Brain microvascular endothelial cell (primary cell): ENCODE measurements around the gene ADISSP.

Source experiments
- DNase-seq: peaks from one replicate; pipeline ENCODE4 v3.0.0-alpha.2; 2020
- H3K27ac ChIP-seq: fragments of 250-450 bp; sonication (Bioruptor Pico); 2 replicates; pipeline ENCODE4 v1.5.1; 2020; ENCODE audit warnings: mild to moderate bottlenecking, moderate library complexity
- H3K27me3 ChIP-seq: fragments of 250-450 bp; sonication (Bioruptor Pico); replicated peaks from 2 replicates; pipeline ENCODE4 v1.5.1; 2020; ENCODE audit warnings: mild to moderate bottlenecking
- H3K36me3 ChIP-seq: fragments of 250-450 bp; sonication (Bioruptor Pico); replicated peaks from 2 replicates; pipeline ENCODE4 v1.5.1; 2020; ENCODE audit warnings: mild to moderate bottlenecking
- H3K4me3 ChIP-seq: 2 replicates; pipeline ENCODE4 v1.5.1; 2011; ENCODE audit warnings: low read depth, mild to moderate bottlenecking, control low read depth, low read length, moderate library complexity
- in situ Hi-C: cut with HindIII; loops from 2 replicates; pipeline ENCODE4 v1.10.0; 2017; ENCODE audit warnings: low sequenced_read_pairs, low pct_ligation_motif_present
- TF ChIP-seq, protein P1 (sequence below): IDR thresholded peaks from 2 replicates; pipeline ENCODE4 v1.5.1; 2011; ENCODE audit warnings: low read depth, mild to moderate bottlenecking, moderate library complexity, low read length, control low read depth, inconsistent platforms; ENCODE audit errors: missing control alignments

The ADISSP gene

DNA sequence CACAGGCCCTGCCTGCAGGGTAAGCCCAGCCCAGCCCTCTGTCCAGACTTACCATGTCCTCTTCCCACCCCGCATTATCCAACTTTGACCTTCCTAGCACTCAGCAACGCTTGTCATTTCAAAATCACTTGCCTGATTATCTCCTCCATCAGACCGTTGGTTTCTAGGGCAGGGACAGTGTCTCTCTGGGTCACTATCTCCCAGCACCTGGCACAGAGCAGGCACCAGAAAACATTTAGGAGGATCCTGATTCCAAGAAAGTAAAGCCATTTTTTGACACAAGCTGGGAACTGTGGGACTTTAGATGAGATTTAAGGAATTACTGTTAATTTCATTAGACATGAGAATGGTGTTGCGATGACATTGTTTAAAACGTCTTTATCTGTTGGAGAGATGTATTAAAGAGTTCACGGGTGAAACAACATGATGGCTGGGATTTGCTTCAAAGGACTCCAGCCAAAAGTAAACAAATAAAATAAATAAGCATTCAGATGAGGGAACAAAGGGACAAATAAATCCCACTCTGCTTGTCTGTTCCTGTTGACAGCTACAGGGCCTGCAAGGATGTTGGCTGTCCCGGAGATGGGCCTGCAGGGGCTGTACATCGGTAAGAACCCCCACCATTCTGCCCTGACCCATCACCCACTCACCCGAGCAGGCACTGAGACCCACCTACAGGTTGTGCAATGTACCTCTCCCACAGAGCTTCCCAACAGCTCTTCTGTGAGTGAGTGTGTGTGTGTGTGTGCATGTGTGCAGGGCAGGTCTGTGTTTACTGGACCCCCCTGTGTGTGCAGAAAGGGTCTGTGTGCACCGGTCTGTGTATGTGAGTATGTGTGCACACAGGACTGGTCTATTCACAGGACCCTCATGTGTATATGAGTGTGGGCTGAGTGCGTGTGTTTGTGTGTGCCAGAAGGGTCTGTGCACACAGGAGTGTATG lies 29.2 kb downstream of the ADISSP start:
- no peak for DNase-seq
- Histone ChIP-seq H3K27ac (no peak overlapping the region), H3K27me3 (no peaks in the 10 kb centered on the region), H3K36me3 (no peaks in the 10 kb centered on the region), H3K4me3 (no peak overlapping the region)
- in situ Hi-C loops = no loop called here
- TF ChIP-seq, protein P1, sequence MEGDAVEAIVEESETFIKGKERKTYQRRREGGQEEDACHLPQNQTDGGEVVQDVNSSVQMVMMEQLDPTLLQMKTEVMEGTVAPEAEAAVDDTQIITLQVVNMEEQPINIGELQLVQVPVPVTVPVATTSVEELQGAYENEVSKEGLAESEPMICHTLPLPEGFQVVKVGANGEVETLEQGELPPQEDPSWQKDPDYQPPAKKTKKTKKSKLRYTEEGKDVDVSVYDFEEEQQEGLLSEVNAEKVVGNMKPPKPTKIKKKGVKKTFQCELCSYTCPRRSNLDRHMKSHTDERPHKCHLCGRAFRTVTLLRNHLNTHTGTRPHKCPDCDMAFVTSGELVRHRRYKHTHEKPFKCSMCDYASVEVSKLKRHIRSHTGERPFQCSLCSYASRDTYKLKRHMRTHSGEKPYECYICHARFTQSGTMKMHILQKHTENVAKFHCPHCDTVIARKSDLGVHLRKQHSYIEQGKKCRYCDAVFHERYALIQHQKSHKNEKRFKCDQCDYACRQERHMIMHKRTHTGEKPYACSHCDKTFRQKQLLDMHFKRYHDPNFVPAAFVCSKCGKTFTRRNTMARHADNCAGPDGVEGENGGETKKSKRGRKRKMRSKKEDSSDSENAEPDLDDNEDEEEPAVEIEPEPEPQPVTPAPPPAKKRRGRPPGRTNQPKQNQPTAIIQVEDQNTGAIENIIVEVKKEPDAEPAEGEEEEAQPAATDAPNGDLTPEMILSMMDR = no peak

DNA sequence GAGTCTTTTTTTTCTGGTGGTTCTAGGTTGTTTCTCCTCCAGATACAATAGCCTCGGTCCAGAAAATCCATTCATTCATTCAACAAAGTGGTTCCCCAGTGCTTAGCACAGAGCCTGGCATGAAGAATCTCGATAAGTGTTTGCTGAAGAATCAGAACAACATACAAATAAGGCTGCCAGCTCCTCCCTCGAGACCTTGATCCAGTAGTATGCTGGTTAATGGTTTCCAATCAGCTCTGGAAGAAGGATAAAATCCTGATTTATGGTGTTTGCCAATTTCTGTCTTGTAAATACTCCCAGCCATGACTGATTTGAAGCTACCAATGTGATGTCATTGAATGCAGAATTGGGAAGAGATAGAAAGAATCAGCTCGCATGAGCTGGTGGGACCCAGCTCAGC lies 31.8 kb downstream of the ADISSP start:
- H3K27ac ChIP-seq = no peak overlapping the region
- H3K4me3 ChIP-seq = no peak overlapping the region
- H3K27me3 ChIP-seq = peaks cover 9% of the 10 kb centered on the region
- TF ChIP-seq, protein P1 = no peak
- no peaks in the 10 kb centered on the region for H3K36me3 ChIP-seq
- in situ Hi-C loops = no loop called here
- DNase-seq = no peak

DNA sequence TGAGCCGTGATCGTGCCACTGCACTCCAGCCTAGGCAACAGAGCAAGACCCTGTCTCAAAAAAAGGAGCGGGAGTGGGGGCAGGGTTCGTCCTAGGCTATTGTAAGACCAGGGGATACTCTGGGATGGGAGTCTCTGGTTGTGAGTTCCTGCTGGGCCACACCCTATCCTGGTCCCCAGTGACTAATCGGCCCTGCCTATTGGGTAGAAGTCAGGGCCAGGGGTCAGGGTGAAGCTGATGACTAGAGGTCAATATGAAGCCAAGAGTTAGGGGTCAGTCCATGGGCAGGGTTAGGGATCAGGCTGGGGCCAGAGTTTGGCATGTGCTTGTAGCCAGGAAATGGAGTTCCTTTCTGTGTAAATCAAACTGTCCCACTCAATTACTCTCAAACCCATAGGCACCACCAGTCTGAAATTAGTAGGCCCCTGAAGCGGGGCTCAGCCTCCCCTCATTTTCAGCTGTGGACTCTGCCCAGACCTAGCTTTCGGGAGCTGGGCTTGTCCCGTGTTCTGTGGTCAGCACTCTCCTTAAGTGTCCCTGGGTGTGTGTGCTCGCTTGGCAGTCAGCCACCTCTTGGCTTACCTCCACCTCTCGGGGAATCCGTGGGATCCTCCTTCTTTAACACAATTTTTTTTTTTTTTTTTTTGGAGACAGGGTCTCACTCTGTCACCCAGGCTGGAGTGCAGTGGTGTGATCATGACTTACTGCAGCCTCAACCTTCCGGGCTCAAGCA lies 33.3 kb downstream of the ADISSP start:
- no peak for DNase-seq
- Histone ChIP-seq H3K4me3 (no peak overlapping the region), H3K27ac (no peak overlapping the region), H3K27me3 (peaks cover 9% of the 10 kb centered on the region), H3K36me3 (no peaks in the 10 kb centered on the region)
- in situ Hi-C loops = no loop called here
- TF ChIP-seq, protein P1 = no peak

DNA sequence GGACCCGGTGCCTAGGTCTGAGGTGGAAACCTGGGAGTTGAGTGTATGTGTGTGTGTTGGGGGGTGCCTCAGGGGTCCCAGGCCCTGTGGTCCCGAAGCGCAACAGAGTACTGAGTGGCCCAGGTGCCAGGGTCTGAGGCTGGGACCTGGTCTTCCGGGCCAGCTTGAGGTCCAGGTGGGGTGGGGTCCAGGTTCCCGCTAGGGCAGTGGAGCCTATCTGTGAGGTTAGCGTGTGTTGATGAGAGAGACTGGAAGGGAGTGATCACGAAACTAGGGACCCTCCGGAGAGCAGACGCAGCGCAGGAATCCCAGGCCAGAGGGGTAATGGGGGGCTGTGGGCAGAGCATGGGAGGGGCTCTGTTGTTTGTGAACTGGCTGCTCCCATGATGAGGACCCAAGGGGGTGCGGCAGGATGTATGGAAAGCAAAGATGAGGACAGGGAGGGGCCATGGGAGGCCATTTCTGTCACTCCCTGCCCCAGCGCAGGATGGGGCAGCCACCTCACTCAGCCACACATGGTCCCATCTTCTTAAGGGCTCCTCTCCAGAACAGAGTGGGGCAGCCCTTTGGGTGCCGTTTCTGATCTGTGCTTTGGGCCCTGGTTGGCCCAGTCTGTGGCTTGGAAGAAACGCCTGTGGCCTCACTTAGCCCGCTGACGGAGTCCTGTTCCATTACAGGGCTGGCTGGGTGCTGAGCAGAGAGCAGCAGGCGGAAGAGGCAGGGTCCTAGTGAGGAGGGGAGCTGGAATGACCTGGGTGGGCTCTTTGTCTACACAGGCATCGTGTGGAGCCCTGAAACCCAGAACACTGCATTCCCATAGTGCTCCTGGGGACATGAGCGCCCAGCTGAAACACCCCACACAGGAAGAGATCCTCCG lies 34.2 kb downstream of the ADISSP start:
- Histone ChIP-seq H3K27ac (no peak overlapping the region), H3K36me3 (no peaks in the 10 kb centered on the region), H3K4me3 (no peak overlapping the region), H3K27me3 (peaks cover 11% of the 10 kb centered on the region)
- in situ Hi-C loops = no loop called here
- TF ChIP-seq, protein P1 = no peak
- DNase-seq = no peak

DNA sequence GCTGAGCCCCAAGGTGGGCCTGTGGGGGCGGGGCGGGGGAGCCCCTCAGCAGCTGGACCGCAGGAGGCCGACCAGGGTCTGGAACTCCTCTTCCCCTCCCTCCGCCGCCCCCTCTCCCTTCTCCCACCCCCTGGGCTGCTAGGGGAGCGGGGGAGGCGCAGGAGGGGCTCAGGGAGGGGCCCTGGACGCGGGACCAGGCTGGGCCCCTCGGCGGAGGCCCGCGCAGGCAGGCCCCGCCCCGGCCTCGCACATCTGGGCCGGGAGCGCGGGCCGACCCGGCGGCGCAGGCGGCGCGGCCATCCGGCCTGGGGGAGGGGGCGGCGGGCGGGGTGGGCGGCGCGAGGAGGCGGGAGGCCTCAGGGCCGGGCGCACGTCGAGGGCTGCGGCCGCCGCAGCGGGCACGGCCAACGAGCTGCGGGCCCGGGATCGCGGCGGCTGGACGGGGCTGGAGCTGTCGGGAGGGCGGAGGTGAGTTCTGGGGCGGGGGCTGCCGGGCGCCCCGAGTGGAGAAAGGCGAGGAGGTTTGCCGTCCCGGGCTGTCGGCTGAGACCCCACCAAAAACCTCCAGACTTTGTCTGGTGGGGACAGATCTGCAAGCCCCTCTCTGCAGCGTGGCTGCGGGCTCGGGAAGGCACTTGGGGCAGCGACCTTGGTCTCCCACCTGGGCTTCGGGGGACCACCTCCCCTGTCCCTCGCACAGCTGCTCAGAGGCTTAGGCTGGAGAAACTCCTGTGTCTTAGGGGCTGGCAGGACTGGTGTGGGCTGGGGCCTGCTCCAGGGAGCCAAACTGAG lies 35.0 kb downstream of the ADISSP start, which contains the start of gene HSPA12B:
Gene HSPA12B (plus strand): TSS at position 359 of the 792 bp plus-strand sequence. CDS start 5,990 bp downstream, outside the sequence.
- no peaks in the 10 kb centered on the region for H3K36me3 ChIP-seq
- H3K27ac ChIP-seq = no peak within 1 kb of the TSS
- TF ChIP-seq, protein P1 = no peak
- H3K4me3 ChIP-seq = no peak within 1 kb of the TSS
- no peak for DNase-seq
- peaks cover 15% of the 10 kb centered on the region for H3K27me3 ChIP-seq
- in situ Hi-C loops = no loop called here
